Inflammatory macrophage treated with lipopolysaccharide for 1 hour (primary cell): ENCODE measurements around the gene PTPN13.

Source experiments
- DNase-seq, 2 donors: peaks; one replicate each; pipeline ENCODE4 v3.0.0-alpha.2; 2020 to 2022

The PTPN13 gene

GRCh38 chr4:86819561-86819960 lies 225.4 kb downstream of the PTPN13 start:
- no peak for DNase-seq

- DNase-seq: no peak
These were observed 227.0 kb downstream of the PTPN13 start for GRCh38 chr4:86821151-86821550.

- DNase-seq: no peak
These were observed 228.0 kb downstream of the PTPN13 start for GRCh38 chr4:86822136-86822535.

- DNase-seq: no peak
These were observed 231.4 kb downstream of the PTPN13 start for GRCh38 chr4:86825511-86825910.

GRCh38 chr4:86831262-86832130 lies 237.4 kb downstream of the PTPN13 start:
- peak; percentile 70 to 81 for DNase-seq

GRCh38 chr4:86833615-86834014 lies 239.5 kb downstream of the PTPN13 start:
- DNase-seq: no peak

- DNase-seq: no peak
These were observed 240.8 kb downstream of the PTPN13 start for GRCh38 chr4:86834901-86835300.

GRCh38 chr4:86835677-86836076 lies 241.6 kb downstream of the PTPN13 start:
- no peak for DNase-seq

GRCh38 chr4:86837691-86838503 lies 243.8 kb downstream of the PTPN13 start:
- no peak for DNase-seq

- DNase-seq: no peak
These were observed 246.7 kb downstream of the PTPN13 start for GRCh38 chr4:86840858-86841257.

GRCh38 chr4:86841309-86841708 lies 247.2 kb downstream of the PTPN13 start:
- DNase-seq: no peak

- DNase-seq: peak; percentile 3 to 13
These were observed 251.5 kb downstream of the PTPN13 start for GRCh38 chr4:86845593-86845992.

GRCh38 chr4:86846921-86847320 lies 252.8 kb downstream of the PTPN13 start:
- no peak for DNase-seq

GRCh38 chr4:86847571-86847970 lies 253.5 kb downstream of the PTPN13 start:
- no peak for DNase-seq

- DNase-seq: no peak
These were observed 254.0 kb downstream of the PTPN13 start for GRCh38 chr4:86848136-86848535.

- no peak for DNase-seq
These were observed 254.9 kb downstream of the PTPN13 start, which contains the start of gene SLC10A6 for GRCh38 chr4:86848732-86849619. Gene SLC10A6 (minus strand): TSS chr4:86849384. CDS start chr4:86849115, 269 bp downstream.

- DNase-seq: no peak
These were observed 259.1 kb downstream of the PTPN13 start for GRCh38 chr4:86853209-86853608.

GRCh38 chr4:86855572-86855971 lies 261.5 kb downstream of the PTPN13 start:
- DNase-seq: peak in 1 of 2 donors; percentile 26

GRCh38 chr4:86856896-86857295 lies 262.8 kb downstream of the PTPN13 start:
- DNase-seq: no peak

- no peak for DNase-seq
These were observed 263.4 kb downstream of the PTPN13 start for GRCh38 chr4:86857341-86858052.
